NCI-H526 (cell line): ENCODE data around the gene PPDPF.

ENCODE experiments used
- DNase-seq, 2 experiments: peaks; one replicate each; lab custom pipeline; 2025; lab: John Stamatoyannopoulos, UW

The PPDPF gene

DNA sequence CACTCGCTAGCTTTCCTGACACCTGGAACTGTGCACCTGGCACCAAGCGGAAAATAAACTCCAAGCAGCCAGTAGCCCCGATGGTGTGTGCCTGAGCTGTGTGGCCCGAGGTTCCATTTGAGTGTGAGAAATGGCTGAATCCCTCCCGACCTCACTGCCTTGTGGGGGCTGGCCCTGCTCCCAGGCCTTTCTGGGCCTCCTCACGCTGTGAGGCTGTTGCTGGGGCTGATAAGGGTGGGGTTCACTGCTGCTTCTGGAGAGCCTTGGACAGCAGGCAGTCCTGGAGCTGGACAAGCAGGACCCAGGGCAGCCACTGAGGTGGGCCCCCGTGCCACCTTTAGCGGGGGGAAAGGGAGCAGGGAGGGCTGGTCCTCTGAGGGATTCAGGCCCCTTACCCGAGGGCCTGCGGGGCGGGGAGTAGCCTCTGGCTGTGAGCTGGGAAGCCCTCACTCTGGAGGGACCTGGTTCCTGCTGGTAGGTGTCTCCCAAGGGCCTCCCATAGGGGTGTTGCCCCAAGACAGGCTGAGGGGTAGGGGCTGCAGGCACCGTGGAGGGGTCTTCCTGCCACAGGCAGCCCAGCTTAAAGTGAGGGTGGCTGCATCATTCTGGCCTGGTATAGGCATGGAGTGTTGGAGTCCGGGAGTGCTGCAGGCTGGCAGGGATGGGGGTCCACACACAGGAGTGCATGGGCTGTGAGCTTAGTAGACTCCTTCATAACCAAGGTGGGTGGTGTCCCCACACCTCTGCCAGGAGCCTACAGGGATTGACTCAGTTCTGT, 1.7 kb downstream of the PPDPF start:
- DNase-seq, result no peak

DNA sequence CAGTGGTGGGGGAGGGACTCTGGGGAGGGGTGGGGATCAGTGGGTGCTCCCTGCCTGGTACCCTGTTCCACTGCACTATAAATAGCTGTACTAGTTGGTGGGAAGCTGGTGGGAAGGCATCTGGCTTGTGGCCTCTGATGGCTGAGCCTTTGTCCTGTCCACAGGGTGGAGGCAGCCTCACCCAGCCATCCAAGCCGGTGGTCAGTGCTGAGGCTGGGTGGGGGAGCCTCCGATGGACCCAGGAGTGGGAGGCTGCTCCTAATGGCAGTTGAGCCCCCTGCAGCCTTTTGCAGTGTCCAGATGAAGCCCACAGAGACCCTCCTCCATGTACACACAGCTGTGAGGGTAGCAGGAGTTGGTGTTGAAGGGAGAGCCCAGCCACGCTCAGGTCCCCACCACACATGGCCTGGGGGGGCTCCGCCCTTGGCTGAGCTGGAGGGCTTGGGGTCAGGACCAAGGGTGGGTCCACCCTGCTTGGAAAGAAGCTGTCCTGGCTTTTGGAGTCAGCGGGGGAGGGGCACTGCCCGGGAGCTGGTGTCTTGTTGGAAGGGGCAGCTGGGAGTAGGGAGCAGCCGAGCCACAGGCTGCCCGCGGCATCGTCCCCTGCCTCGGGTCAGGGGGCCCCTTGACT, 2.5 kb downstream of the PPDPF start:
- no peak for DNase-seq

DNA sequence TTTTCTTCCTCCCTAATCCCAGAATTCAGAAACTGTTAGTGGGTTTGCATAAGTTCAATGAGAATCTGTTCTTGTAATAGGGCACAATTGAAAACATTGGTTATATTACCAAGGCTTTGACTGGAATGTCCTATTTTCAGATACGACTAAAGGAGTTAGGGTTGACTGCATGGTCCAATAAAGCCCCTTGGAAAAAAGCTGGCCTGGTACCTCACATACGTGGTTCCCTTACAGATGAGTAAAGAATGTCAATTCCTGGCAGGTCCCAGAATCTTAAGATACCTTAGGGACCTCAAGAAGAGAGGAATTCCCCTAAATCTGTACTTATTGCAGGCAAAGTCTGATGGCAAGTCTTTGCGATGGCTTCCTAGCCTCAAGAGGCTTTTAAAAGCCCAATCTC, 4.6 kb downstream of the PPDPF start:
- DNase-seq, result no peak

DNA sequence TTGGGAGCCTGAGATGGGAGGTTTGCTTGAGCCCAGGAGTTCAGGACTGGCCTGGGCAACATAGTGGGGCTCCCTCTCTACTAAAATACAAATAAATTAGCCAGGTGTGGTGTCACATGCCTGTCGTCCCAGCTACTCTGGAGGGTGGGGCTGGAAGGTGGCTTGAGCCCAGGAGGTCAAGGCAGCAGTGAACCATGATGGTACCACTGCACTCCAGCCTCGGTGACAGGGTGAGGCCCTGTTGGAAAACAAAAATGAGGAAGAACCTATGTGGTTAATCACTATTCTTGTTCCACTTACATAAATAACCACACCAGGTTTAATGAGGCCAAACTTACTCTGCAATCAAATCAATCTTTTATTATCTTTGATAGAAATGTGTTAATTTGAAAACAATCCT, 5.4 kb downstream of the PPDPF start:
- no peak for DNase-seq

DNA sequence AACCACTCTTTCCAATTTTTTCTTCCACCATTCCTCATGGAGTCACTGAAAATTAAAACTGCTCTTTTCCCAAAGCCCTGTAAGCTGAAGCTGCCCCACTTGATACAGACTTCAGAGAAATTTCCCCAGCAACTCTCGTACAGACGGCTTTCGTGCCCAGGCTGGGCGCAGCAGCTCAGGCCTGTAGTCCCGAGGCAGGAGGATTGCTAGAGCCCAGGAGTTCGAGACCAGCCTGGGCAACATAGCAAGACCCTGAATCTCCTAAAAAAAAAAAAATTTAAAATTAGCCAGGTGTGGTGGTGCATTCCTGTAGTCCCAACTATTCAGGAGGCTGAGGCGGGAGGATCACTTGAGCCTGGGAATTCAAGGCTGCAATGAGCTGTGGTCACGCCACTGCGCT, 6.6 kb downstream of the PPDPF start:
- DNase-seq, result no peak

DNA sequence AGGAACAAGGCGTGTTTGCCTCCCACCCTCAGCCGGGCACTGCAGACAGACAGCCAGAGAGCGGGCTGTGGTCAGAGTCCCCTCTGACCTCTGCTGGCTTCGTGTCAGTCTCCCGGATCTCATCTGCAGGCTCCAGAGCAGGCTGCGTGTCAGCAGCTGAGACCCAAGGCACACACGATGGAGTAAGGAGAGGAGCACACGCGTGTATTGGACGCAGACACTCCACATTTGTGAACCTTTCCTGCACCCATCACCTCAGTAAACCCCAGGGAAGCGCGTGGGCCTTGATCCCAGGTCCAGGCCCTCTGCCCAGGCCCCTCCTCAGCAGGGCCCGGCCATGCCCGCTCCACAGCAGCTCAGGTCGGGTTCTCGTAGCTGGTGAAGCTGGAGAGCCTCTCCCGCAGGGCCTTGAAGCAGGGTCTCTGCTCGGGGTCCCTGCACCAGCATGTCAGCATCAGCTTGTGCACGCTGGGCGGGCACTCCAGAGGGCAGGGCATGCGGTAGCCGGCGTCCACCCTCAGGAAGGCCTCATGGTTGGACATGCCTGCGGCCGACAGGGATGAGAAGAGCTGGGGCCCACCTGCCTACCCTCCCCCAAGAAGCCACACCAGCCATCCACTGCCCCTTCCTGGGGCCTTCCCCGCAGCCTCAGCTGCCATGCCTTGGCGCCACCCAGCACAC, 8.8 kb downstream of the PPDPF start:
- no peak for DNase-seq

DNA sequence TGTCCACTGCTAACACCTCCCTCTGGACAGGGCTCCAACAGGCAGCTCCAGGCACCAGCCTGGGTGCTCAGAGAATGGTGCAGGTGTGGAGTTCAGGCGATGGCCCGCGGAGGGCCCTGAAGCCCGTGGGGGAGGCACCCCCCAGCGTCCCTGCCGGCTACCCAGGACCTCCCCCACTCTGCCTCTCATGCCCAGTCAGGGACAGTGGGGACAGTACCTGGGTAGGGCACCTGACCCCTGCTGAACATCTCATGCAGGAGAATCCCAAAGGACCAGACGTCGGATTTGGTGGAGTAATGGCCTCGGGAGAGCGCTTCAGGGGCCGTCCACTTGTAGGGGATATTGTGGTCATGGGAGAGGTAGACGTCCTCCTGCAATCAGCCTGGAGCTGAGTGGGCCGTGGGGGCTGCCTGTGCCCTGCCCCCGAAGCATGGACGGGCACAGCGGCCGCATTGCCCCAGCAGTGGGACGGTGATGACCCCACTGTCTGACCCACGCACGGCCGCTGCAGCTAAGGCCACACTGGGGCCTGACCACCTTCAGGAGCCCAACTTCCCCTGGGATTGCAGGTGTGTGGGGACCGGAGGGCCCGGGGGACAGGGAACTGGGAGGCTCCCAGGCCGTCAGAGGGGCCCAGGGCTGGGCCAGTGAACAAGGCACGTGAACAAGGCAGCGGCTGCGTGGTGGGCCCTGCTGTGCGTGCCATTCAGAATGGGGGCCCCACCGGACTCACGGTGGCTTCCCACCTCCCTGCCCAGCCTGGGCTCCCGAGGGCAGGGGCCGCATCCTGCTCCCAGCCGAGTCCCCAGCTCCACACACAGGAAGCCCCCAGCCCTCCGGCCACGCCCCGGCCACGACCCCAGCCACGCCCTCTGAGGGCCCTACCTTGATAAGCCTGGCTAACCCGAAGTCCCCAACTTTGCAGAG, 9.6 kb downstream of the PPDPF start:
- DNase-seq, result no peak

DNA sequence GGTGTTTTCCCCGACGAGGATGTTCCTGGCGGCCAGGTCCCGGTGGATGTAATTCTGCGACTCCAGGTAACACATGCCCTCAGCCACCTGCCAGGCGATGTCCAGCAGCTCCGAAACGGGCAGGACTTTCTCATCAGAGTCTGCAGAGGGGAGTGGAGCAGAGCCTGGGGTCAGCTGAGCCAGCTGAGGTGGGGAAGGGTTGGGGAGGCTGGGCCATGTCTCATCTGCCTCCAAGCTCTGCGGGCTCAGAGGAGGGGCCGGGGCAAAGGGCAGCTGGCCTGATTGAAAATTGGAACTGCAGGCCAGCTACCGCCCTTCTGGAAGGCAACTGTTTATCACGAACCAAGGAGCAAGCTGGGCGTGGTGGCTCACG, 10.2 kb downstream of the PPDPF start:
- DNase-seq, result no peak

DNA sequence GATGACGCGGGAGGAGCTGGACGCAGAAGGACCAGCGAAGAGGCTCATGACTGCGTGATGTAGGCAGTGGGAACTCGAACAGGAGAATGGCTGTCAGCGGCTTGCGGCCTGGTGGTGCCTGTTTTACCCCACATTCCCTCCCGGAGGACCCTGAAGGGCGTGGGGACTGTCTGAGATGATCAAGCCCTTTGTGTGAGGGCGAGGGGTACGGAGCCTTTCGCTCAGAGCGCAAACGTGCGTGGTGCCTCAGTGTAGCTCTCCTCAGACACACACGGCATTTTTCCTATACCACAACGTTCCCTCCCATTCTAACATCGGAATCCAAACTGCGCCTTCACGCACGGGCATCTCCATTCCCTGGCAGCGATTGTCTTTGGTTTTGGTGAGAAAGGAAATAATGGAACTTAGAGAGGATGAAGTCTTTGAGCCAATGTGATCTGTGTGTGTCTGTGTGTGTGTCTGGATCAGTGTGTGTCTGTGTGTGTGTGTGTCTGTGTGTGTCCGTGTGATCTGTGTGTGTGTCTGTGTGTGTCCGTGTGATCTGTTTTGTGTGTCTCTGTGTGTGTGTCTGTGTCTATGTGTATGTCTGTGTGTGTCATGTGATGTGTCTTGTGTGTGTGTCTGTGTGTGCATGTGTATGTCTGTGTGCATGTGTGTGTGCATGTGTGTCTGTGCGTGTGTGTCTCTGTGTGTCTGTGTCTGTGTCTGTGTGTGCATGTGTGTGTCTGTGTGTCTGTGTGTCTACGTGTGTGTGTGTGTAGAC, 11.3 kb downstream of the PPDPF start:
- DNase-seq, result no peak

DNA sequence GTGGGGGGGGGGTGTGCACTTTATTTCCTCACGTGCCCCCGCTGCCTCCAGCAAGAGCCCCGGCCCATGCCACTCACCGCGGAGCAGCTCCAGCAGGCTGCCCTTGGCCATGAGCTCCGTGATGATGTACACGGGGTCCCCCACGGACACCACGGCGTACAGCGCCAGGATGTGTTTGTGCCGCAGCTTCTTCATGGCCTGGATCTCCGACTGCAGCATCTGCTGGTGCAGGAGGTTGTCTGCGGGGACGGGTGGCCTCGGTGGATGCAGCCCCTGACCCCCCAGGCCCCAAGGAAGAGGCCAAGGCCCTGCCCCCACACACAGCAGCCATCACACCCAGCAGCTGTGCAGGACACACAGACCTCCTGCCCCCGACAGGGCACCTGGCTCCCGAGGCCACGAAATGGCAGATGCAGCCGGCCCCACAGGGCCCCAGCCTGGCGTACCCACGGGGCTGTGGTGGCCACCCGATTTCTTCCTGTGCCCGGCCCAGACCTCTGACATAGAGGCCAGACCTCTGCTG, 11.9 kb downstream of the PPDPF start:
- DNase-seq, result no peak

DNA sequence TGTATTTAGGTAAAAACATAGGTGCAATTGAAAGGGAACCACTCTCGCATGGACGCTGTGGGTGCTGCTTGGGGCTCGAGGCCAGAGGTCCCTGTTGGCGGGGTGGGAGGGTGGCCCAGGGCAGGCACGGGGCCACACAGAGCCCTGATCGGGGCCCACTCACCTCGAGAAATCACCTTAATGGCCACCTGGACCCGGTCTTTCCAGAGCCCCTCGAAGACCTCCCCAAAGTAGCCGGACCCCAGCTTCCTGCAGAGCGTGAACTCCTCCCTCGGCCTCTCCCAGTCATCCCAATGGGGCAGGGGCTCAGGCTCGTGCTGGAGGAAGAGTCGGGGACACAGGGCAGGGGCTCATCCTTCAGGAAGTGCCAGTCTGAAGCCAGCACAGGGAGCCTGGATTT, 12.8 kb downstream of the PPDPF start:
- DNase-seq, result no peak

DNA sequence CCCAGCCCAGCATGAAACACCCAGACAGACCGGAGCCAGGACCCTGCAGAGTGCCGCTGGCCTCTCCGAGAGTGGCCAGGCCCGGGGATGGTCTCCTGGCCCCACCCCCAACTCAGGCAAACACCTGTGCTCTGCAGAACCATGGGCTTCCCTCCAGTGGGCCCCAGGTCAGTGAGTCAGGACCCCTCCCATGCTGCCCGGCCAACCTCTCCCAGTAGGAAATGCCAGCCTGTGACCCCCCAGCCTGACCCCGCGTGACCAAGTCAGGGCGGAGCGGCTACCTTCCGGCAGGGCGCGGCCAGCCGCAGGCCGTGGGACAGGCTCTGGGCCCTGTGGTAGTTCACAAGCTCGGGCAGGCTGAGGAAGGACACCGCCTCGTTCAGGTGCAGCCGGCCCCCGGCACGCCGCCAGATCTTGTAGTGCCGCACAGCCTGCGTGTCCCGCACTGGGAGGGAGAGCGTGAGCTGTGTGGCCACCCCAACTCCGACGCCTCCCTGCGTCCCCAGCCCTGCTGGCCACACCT, 13.4 kb downstream of the PPDPF start:
- DNase-seq, result no peak

DNA sequence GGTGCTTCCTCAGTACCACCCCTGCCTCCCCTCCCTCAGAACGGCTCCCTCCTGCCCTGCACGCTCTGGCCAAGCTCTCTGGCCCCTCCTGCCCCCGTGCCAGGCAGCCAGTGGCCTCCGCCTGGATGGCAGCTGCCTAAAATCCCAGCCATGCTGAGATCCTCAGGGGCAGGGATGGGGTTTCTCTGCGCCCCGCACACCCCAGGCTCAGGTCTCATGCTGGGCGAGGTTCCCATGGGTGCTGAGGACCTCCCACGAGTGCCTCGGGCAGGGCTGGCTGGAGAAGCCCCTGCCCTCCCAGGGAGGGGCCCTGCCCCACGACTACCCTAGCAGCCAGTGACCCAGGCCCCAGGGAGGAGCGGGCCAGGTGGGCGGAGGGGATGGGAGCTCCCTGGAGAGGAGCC, 13.9 kb downstream of the PPDPF start:
- DNase-seq, result no peak

DNA sequence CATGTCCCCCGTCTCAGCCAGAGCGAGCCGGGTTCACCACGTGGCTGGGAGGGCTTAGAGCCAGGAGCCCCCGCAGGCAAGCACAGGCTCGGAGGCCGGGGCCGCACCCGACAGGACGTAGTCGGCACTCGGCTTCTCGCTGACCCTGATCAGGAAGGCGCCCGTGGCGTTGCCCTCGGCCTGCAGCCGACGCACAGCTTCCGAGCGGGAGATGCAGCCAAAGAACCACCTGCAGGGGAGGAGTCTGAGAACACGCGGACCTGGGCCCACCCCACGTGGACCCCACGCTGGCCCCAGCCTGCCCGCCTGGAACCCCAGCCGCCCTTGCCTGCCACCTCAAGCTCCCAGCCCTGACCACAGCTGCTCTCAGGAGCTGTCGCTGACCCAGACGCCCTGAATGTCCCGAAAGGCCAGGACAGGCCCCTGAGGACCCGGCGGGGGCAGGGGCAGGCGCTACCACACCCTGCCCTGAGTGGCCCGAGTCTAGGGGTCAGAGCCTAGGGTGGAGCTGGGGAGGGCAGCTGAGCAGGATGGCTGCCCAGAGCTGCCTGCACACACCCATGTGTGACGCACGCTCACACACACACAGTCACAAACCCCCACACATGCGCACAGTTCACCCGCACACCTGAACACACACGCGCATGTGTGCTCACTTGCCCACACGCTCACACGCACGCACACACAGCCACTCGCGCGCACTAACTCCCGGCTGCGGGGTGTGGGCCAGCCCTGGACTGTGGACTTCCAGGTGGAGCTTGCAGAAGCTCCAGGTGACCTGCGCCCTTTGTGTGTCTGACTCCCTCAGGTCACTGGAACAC, 14.5 kb downstream of the PPDPF start:
- DNase-seq, result peak in 1 of 2 experiments; percentile 50

DNA sequence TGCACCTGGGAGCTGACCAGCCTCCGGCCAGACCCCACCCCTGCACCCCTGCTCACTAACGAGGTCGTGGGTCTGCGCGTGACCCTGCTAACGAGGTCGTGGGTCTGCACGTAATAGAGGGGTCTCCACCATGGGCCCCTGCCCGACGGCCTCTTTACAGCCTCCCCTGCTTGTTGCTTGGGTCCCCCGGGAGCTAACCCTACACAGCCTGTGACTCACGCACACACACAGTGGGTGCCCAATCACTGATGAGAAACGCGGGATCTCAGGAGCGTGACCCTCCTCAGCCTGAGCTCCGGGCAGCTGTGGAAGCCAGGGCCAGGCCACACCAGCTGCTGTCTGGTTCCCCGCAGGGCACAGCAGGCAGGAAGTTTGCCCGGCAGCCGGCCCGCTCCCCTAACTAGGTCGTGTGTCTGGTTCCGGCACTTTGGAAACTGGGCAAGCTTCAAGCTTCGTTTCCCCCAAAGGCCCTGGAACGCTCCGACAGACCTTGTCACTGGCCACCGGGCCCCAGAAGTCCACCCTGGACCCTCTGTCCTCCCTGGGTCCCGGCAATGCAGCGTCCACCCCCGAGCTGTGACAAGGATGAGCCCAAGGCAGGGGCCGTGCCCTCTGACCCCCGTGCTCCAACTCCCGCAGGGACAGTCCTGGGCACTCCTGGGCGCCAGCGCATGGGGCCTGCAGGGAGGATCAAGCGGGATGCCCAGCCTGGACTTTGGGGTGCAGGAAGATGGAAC, 15.8 kb downstream of the PPDPF start:
- DNase-seq, result no peak

DNA sequence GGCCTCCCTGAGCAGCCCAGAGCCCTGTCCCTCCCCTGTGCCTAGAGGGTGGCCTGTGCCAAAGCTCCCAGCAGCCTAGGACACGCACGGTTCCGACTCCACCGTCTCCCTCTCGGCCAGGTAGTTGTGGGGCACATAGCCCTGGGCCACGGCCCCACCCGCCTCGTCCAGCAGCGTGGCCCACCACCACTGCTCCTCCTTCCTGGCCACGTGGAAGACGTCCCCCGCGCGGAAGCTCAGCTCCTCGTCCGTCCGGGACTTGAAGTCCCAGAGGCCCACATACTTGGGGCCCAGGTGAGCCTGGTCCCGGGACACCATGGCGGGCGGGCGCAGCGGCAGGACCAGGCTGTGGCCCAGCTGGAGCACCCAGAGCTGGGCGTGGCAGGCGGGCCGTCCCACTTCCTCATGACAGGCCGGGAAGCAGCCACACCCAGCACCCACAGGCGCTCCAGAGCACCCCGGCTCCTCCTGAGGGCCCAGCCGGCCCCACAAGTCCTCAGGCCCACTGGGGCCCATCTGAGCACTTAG, 16.5 kb downstream of the PPDPF start, which contains the start of gene PTK6:
Gene PTK6 (minus strand): TSS at position 380 of the 528 bp plus-strand sequence. CDS start 62 bp downstream, at position 318.
- DNase-seq, result peak in 1 of 2 experiments; percentile 61

DNA sequence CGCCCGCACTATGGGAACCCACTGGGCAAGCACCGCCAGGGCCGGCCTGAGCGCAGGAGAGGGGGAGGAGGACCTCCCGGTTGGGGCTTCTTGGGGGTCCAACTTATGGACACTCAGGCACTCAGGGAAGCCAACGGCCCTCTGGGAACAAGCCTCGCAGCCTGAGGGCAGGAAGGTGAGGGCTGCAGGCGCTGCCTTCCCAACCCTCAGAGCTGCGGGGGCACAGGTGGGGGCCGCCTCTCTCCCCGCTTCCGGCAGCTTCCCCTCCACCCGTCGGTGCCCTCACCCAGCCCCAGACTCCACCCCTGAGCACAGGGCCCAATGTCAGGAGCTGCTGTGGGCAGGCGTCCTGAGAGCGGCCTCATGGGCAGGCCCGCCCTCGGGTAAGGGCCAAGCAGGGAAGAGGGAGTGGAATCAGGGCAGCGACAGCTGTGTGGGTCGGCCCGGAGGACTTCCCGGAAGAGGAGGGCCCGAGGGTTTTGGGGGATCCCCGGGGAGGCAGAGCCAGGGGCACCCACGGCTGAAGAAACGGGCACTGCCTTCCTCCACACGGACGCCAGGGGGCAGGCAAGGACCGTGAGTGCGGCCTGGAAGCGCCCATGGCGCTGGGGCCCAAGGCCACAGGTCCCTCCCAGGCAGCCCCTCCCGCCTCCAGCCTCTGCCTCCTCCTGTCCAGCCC, 17.1 kb downstream of the PPDPF start:
- peak; percentile 77 to 93 for DNase-seq
